ENCODE data around the gene CARD11. TPM values are rescaled to one million over a fixed set of nuclear protein-coding genes. Genes with fewer than 3 reads are reported as not detected.

CARD11 gene
- total and polyA plus RNA-seq, 2 of the 4 experiments (the other 2 are of a cell fraction): 0.18 to 0.26 TPM

- Histone ChIP-seq H3K4ac (ENCODE audit: low read depth, low read length) (no peak overlapping the region), H3K23ac (ENCODE audit: low read depth, low read length) (no peak overlapping the region), H3K27ac (ENCODE audit: insufficient read depth, low read length) (no peak overlapping the region), H2AK9ac (replicated peaks; ENCODE audit: low read depth, low read length, poor library complexity) (no peak overlapping the region), H3K18ac (ENCODE audit: low read depth, low read length) (no peak overlapping the region), H4K91ac (ENCODE audit: insufficient read depth, low read depth, low read length) (no peak overlapping the region), H4K8ac (ENCODE audit: low read depth in 2 of 2, low read length in 2 of 2) (no peak overlapping the region), H3K79me1 (ENCODE audit: low read depth in 1 of 2, low read length in 2 of 2) (no peaks in the 10 kb centered on the region), H2BK20ac (ENCODE audit: low read depth, low read length) (no peak overlapping the region), H2AK5ac (ENCODE audit: low read depth, low read length) (no peak overlapping the region), H4K5ac (ENCODE audit: low read depth, low read length) (no peak overlapping the region), H4K20me1 (ENCODE audit: insufficient read depth, low read length) (no peaks in the 10 kb centered on the region), H3K4me1 (ENCODE audit: control insufficient read depth, insufficient read depth, low read length) (no peaks in the 10 kb centered on the region), H3K4me2 (ENCODE audit: low read depth, low read length) (no peak overlapping the region), H3K9me1 (ENCODE audit: insufficient read depth, low read length) (peaks cover 3% of the 10 kb centered on the region; the same call in 1 of the 2 replicates), H3K27me3 (ENCODE audit: control insufficient read depth, insufficient read depth, low read length) (no peaks in the 10 kb centered on the region), H3K9ac (ENCODE audit: low read depth, low read length) (no peak overlapping the region), H2AFZ (replicated peaks; ENCODE audit: low read length, poor library complexity) (no peak overlapping the region), H2BK5ac (ENCODE audit: low read depth, low read length, poor library complexity, severe bottlenecking) (no peak overlapping the region), H2BK120ac (ENCODE audit: low read depth, low read length) (no peak overlapping the region), H3K4me3 (ENCODE audit: insufficient read depth, low read depth, low read length) (no peak overlapping the region), H3K9me3 (ENCODE audit: control insufficient read depth, insufficient read depth, low read length) (no peaks in the 10 kb centered on the region), H3K14ac (replicated peaks; ENCODE audit: low read depth, low read length) (no peak overlapping the region), H3K36me3 (ENCODE audit: control insufficient read depth, insufficient read depth, low read length) (no peaks in the 10 kb centered on the region), H3K56ac (ENCODE audit: extremely low read depth, insufficient read depth, low read length) (no peak overlapping the region), H2BK15ac (ENCODE audit: low read depth, low read length) (no peak overlapping the region)
- TF ChIP-seq RFX5 (IDR thresholded peaks at IDR 0.05; ENCODE audit: low read depth, low read length) (no peak), MAZ (IDR thresholded peaks at IDR 0.05; ENCODE audit: borderline replicate concordance, low read depth, low read length) (no peak), BHLHE40 (IDR thresholded peaks at IDR 0.05; ENCODE audit: low read depth, low read length) (no peak), RAD21 (IDR thresholded peaks at IDR 0.05; ENCODE audit: low read length) (no peak), CEBPB (IDR thresholded peaks at IDR 0.05; ENCODE audit: low read depth, low read length) (no peak)
- CTCF ChIA-PET: no interaction called here
- POLR2A ChIA-PET (ENCODE audit: unreplicated experiment): interaction anchor here (0.5 kb wide), 1 partner anchor 208 kb away, joined by 3 read pairs; no protein-coding TSS in a partner anchor
- dilution Hi-C loops (cut with HindIII; ENCODE audit: low sequenced_read_pairs, unreplicated experiment): no loop called here
- intact Hi-C loops (cut with micrococcal nuclease): no loop called here
- in situ Hi-C loops (cut with MboI; ENCODE audit: low sequenced_read_pairs): loop anchor here (10.0 kb wide), 2 partner anchors 271 to 1011 kb away; no protein-coding TSS in a partner anchor
- no peak for DNase-seq
- ATAC-seq (ENCODE audit: low read depth): no peak
- BruUV-seq (replicated peaks): no TSS peak
- WGBS, 2 experiments (ENCODE audit: extremely low coverage in 2 of 2, insufficient read length in 1 of 2): 52% methylated on average over 3 of the region's 9 CpGs; no CpG with 5 or more reads in 1 of the 2 experiments
Observed at GRCh38 chr7:2884161-2884560, 159.5 kb downstream of the CARD11 start.

All from IMR-90 (cell line).